Panc1 (cell line): Measurements from ENCODE around the gene PPP4C. TPM values are rescaled to one million over a fixed set of nuclear protein-coding genes. Genes with fewer than 3 reads are reported as not detected.

Source experiments
- ATAC-seq: fragments of 200-7000 bp; cut with Tn5 transposase; 2 replicates; pipeline ENCODE4 v1.9.1; 2020; ENCODE audit warnings: mild to moderate bottlenecking, moderate library complexity
- BruUV-seq: library from RNA; stranded (reverse); fragments of 400-500 nt; replicated peaks from 2 replicates; lab custom pipeline; 2021; lab: Mats Ljungman, UMichigan
- CTCF ChIA-PET: fragments of 300-600 bp; sonication (Branson Sonifier 250); formaldehyde crosslinking; loops from one replicate; lab custom pipeline; 2022; ENCODE audit warnings: antibody characterized with exemption; lab: Charles Lee
- POLR2A ChIA-PET: fragments of 300-600 bp; sonication (Branson Sonifier 250); formaldehyde crosslinking; loops from one replicate; lab custom pipeline; 2022; ENCODE audit warnings: antibody characterized with exemption; lab: Charles Lee
- DNase-seq: peaks from one replicate; pipeline ENCODE4 v3.0.0-alpha.2; 2010; ENCODE audit warnings: low read depth, low spot score
- H3K27ac ChIP-seq: 2 replicates; pipeline ENCODE4 v1.5.1; 2011; ENCODE audit warnings: mild to moderate bottlenecking, low read length, inconsistent platforms
- H3K27me3 ChIP-seq: fragments of 200-500 bp; sonication (Bioruptor generic); 2 replicates; pipeline ENCODE4 v1.6.0; 2014; ENCODE audit warnings: low read length, inconsistent platforms; ENCODE audit not compliant: control insufficient read depth, insufficient read depth
- H3K36me3 ChIP-seq: fragments of 200-500 bp; sonication (Bioruptor generic); 2 replicates; pipeline ENCODE4 v1.5.1; 2014; ENCODE audit warnings: inconsistent platforms, mild to moderate bottlenecking, low read length, moderate library complexity; ENCODE audit not compliant: control insufficient read depth, insufficient read depth
- H3K4me1 ChIP-seq: 2 replicates; pipeline ENCODE4 v1.5.1; 2011; ENCODE audit warnings: inconsistent platforms, mild to moderate bottlenecking, low read length, moderate library complexity; ENCODE audit not compliant: control insufficient read depth, insufficient read depth
- H3K4me3 ChIP-seq, 2 experiments: 2 replicates each; pipeline ENCODE4 v1.5.1; 2011 to 2012; ENCODE audit warnings: low read depth in 2 of 2, low read length in 2 of 2, mild to moderate bottlenecking in 2 of 2, inconsistent platforms in 1 of 2, moderate library complexity in 1 of 2
- H3K9me3 ChIP-seq: fragments of 200-500 bp; sonication (Bioruptor generic); 2 replicates; pipeline ENCODE4 v1.5.1; 2014; ENCODE audit warnings: low read depth, mild to moderate bottlenecking, inconsistent platforms, low read length, moderate library complexity; ENCODE audit not compliant: control insufficient read depth, insufficient read depth
- CTCF ChIP-seq: fragments of 450-650 bp; IDR thresholded peaks from 2 replicates; pipeline ENCODE4 v1.5.1; 2017; ENCODE audit warnings: mild to moderate bottlenecking
- POLR2AphosphoS5 ChIP-seq: IDR thresholded peaks from 2 replicates; pipeline ENCODE4 v1.6.1; 2012; ENCODE audit warnings: mild to moderate bottlenecking, low read depth, low read length, moderate library complexity
- SIN3A ChIP-seq: IDR thresholded peaks from 2 replicates; pipeline ENCODE4 v1.6.1; 2012; ENCODE audit warnings: low read depth, mild to moderate bottlenecking, low read length, moderate library complexity, borderline replicate concordance; ENCODE audit not compliant: insufficient read depth
- TCF7L2 ChIP-seq: IDR thresholded peaks from 2 replicates; pipeline ENCODE4 v1.6.1; 2011; ENCODE audit warnings: mild to moderate bottlenecking, low read depth, low read length, inconsistent platforms
- in situ Hi-C: cut with HindIII; loops from 2 replicates; pipeline ENCODE4 v1.10.0; 2016; ENCODE audit warnings: low sequenced_read_pairs, low pct_unique_long_range_greater_than_20kb
- intact Hi-C: fragments of 100-400 bp; cut with micrococcal nuclease; formaldehyde crosslinking; loops from one replicate; pipeline ENCODE4 v1.10.0; 2022; ENCODE audit not compliant: unreplicated experiment
- total RNA-seq: library from RNA; stranded (reverse); gene quantifications from one replicate; pipeline ENCODE4 v1.2.1, GENCODE V29; 2021; ENCODE audit not compliant: unreplicated experiment
- TF ChIP-seq, protein P1 (sequence below), 2 experiments: IDR thresholded peaks; 2 replicates each; pipeline ENCODE4 v1.6.1; 2011 to 2012; ENCODE audit warnings: low read depth in 2 of 2, control low read depth in 1 of 2, low read length in 1 of 2, mild to moderate bottlenecking in 1 of 2, moderate library complexity in 1 of 2; ENCODE audit not compliant: insufficient read depth in 1 of 2

Gene PPP4C
- total RNA-seq, 1 experiment from 2014 or later: 186 TPM

- H3K4me1 ChIP-seq: peaks cover 19% of the 10 kb centered on the region
- TF ChIP-seq, protein P1, sequence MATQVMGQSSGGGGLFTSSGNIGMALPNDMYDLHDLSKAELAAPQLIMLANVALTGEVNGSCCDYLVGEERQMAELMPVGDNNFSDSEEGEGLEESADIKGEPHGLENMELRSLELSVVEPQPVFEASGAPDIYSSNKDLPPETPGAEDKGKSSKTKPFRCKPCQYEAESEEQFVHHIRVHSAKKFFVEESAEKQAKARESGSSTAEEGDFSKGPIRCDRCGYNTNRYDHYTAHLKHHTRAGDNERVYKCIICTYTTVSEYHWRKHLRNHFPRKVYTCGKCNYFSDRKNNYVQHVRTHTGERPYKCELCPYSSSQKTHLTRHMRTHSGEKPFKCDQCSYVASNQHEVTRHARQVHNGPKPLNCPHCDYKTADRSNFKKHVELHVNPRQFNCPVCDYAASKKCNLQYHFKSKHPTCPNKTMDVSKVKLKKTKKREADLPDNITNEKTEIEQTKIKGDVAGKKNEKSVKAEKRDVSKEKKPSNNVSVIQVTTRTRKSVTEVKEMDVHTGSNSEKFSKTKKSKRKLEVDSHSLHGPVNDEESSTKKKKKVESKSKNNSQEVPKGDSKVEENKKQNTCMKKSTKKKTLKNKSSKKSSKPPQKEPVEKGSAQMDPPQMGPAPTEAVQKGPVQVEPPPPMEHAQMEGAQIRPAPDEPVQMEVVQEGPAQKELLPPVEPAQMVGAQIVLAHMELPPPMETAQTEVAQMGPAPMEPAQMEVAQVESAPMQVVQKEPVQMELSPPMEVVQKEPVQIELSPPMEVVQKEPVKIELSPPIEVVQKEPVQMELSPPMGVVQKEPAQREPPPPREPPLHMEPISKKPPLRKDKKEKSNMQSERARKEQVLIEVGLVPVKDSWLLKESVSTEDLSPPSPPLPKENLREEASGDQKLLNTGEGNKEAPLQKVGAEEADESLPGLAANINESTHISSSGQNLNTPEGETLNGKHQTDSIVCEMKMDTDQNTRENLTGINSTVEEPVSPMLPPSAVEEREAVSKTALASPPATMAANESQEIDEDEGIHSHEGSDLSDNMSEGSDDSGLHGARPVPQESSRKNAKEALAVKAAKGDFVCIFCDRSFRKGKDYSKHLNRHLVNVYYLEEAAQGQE (IDR thresholded peaks at IDR 0.05; ENCODE audit: insufficient read depth in 1 of 2, low read depth in 2 of 2, low read length in 1 of 2): no peak
- no peak for TF ChIP-seq SIN3A
- no peak for TF ChIP-seq TCF7L2
- TF ChIP-seq CTCF: no peak
- no peak for TF ChIP-seq POLR2AphosphoS5
- in situ Hi-C loops: no loop called here
- intact Hi-C loops: no loop called here
- no peaks in the 10 kb centered on the region; the same call in 1 of the 2 replicates for H3K36me3 ChIP-seq
- H3K27ac ChIP-seq: peak overlapping the region; percentile 68
- H3K9me3 ChIP-seq: no peaks in the 10 kb centered on the region
- no TSS peak for BruUV-seq
- H3K4me3 ChIP-seq: no peak overlapping the region
- ChIA-PET CTCF (no interaction called here), POLR2A (no interaction called here)
- no peak for ATAC-seq
- no peak for DNase-seq
- no peaks in the 10 kb centered on the region for H3K27me3 ChIP-seq
These were observed 24.3 kb upstream of the PPP4C start for GRCh38 chr16:30051518-30051917.

GRCh38 chr16:30052671-30053372 is 23.0 kb upstream of the PPP4C start:
- in situ Hi-C loops: no loop called here
- peak; percentile 83 for ATAC-seq
- CTCF ChIA-PET: interaction anchor here (0.6 kb wide), 2 partner anchors 9 to 1471 kb away, joined by 3 read pairs; no protein-coding TSS in a partner anchor
- POLR2A ChIA-PET: interaction anchor here (0.5 to 1.4 kb wide), 2 partner anchors 13 to 41 kb away, joined by 3 to 5 read pairs; partner anchors contain the start of gene ALDOA
- peak overlapping the region; percentile 88 for H3K27ac ChIP-seq
- H3K27me3 ChIP-seq: no peaks in the 10 kb centered on the region
- no peaks in the 10 kb centered on the region for H3K9me3 ChIP-seq
- DNase-seq: peak; percentile 48
- no TSS peak for BruUV-seq
- intact Hi-C loops: no loop called here
- TF ChIP-seq POLR2AphosphoS5: peak; percentile 71
- TF ChIP-seq SIN3A: peak; percentile 99; the same call in 1 of the 2 replicates
- no peak for TF ChIP-seq CTCF
- no peak for TF ChIP-seq TCF7L2
- TF ChIP-seq, protein P1 (IDR thresholded peaks at IDR 0.05; ENCODE audit: insufficient read depth in 1 of 2, low read depth in 2 of 2, low read length in 1 of 2): peak in 1 of 2 experiments; percentile 55; a peak in 1 of 4 replicates
- no peaks in the 10 kb centered on the region; the same call in 1 of the 2 replicates for H3K36me3 ChIP-seq
- peak overlapping the region; percentile 86 to 94 for H3K4me3 ChIP-seq
- peaks cover 19% of the 10 kb centered on the region for H3K4me1 ChIP-seq
